IMR-90 (cell line): Measurements from ENCODE around the gene KIAA0513. TPM values are rescaled to one million over a fixed set of nuclear protein-coding genes. Genes with fewer than 3 reads are reported as not detected.
A peak's percentile ranks its signal among the peaks of the same experiment; 100 is the strongest.

Experiments
- ATAC-seq: fragments of 200-7000 bp; cut with Tn5 transposase; 2 replicates; pipeline ENCODE4 v1.9.1; 2020; ENCODE audit warnings: low read depth, mild to moderate bottlenecking, moderate library complexity
- BruUV-seq: library from RNA; stranded (reverse); fragments of 400-500 nt; replicated peaks from 2 replicates; lab custom pipeline; 2021; lab: Mats Ljungman, UMichigan
- CTCF ChIA-PET: fragments of 300-600 bp; formaldehyde crosslinking; extraction: SDS; loops from one replicate; lab custom pipeline; 2021; ENCODE audit warnings: antibody characterized with exemption; lab: Yijun Ruan, JAX
- POLR2A ChIA-PET: fragments of 300-600 bp; sonication (Branson Sonifier 250); formaldehyde crosslinking; loops from one replicate; lab custom pipeline; 2022; ENCODE audit warnings: antibody characterized with exemption; ENCODE audit not compliant: unreplicated experiment; lab: Charles Lee
- DNase-seq: peaks from one replicate; pipeline ENCODE4 v3.0.0; 2013
- H2AFZ ChIP-seq: replicated peaks from 2 replicates; pipeline ENCODE3; 2013; ENCODE audit warnings: low read length, mild to moderate bottlenecking; ENCODE audit not compliant: poor library complexity
- H2AK5ac ChIP-seq: 2 replicates; pipeline ENCODE4 v1.6.1; 2013; ENCODE audit warnings: low read depth, low read length, inconsistent platforms
- H2AK9ac ChIP-seq: replicated peaks from 2 replicates; pipeline ENCODE3; 2013; ENCODE audit warnings: mild to moderate bottlenecking, low read depth, low read length, moderate library complexity; ENCODE audit not compliant: poor library complexity
- H2BK120ac ChIP-seq: 2 replicates; pipeline ENCODE4 v1.6.1; 2013; ENCODE audit warnings: low read depth, low read length, inconsistent platforms
- H2BK15ac ChIP-seq: 3 replicates; pipeline ENCODE4 v1.6.1; 2013; ENCODE audit warnings: low read depth, low read length, inconsistent platforms
- H2BK20ac ChIP-seq: 2 replicates; pipeline ENCODE4 v1.6.1; 2013; ENCODE audit warnings: low read depth, mild to moderate bottlenecking, inconsistent platforms, low read length, moderate library complexity
- H2BK5ac ChIP-seq: 2 replicates; pipeline ENCODE4 v1.6.1; 2013; ENCODE audit warnings: mild to moderate bottlenecking, low read depth, low read length, inconsistent platforms; ENCODE audit not compliant: poor library complexity, severe bottlenecking
- H3K14ac ChIP-seq: replicated peaks from 2 replicates; pipeline ENCODE4 v1.6.1; 2013; ENCODE audit warnings: low read depth, low read length, inconsistent platforms
- H3K18ac ChIP-seq: 2 replicates; pipeline ENCODE4 v1.6.1; 2013; ENCODE audit warnings: low read depth, low read length, control low read depth
- H3K23ac ChIP-seq: 2 replicates; pipeline ENCODE4 v1.6.1; 2013; ENCODE audit warnings: low read depth, low read length, inconsistent platforms
- H3K27ac ChIP-seq: 2 replicates; pipeline ENCODE4 v1.5.1; 2013; ENCODE audit warnings: mild to moderate bottlenecking, control low read depth, low read length; ENCODE audit not compliant: insufficient read depth
- H3K27me3 ChIP-seq: 2 replicates; pipeline ENCODE4 v1.6.1; 2013; ENCODE audit warnings: low read length; ENCODE audit not compliant: control insufficient read depth, insufficient read depth
- H3K36me3 ChIP-seq: 2 replicates; pipeline ENCODE4 v1.6.1; 2013; ENCODE audit warnings: low read length, mixed read lengths; ENCODE audit not compliant: control insufficient read depth, insufficient read depth
- H3K4ac ChIP-seq: 2 replicates; pipeline ENCODE4 v1.6.1; 2013; ENCODE audit warnings: low read depth, low read length, inconsistent platforms
- H3K4me1 ChIP-seq: 2 replicates; pipeline ENCODE4 v1.6.1; 2013; ENCODE audit warnings: low read length, mixed read lengths; ENCODE audit not compliant: control insufficient read depth, insufficient read depth
- H3K4me2 ChIP-seq: 2 replicates; pipeline ENCODE4 v1.6.1; 2013; ENCODE audit warnings: low read depth, mild to moderate bottlenecking, control low read depth, low read length, moderate library complexity
- H3K4me3 ChIP-seq: 2 replicates; pipeline ENCODE4 v1.5.1; 2013; ENCODE audit warnings: low read depth, mild to moderate bottlenecking, control low read depth, low read length, moderate library complexity; ENCODE audit not compliant: insufficient read depth
- H3K56ac ChIP-seq: 2 replicates; pipeline ENCODE4 v1.6.1; 2013; ENCODE audit warnings: low read length, inconsistent platforms; ENCODE audit not compliant: insufficient read depth; ENCODE audit errors: extremely low read depth
- H3K79me1 ChIP-seq, 2 experiments: 2 replicates each; pipeline ENCODE4 v1.6.1; 2013; ENCODE audit warnings: low read length in 2 of 2, inconsistent platforms in 1 of 2, low read depth in 1 of 2
- H3K9ac ChIP-seq: 2 replicates; pipeline ENCODE4 v1.6.1; 2013; ENCODE audit warnings: low read depth, low read length, control low read depth
- H3K9me1 ChIP-seq: 2 replicates; pipeline ENCODE4 v1.6.1; 2013; ENCODE audit warnings: low read length, inconsistent platforms; ENCODE audit not compliant: insufficient read depth
- H3K9me3 ChIP-seq: 2 replicates; pipeline ENCODE4 v1.6.1; 2013; ENCODE audit warnings: low read length; ENCODE audit not compliant: control insufficient read depth, insufficient read depth
- H4K20me1 ChIP-seq: 2 replicates; pipeline ENCODE4 v1.6.1; 2013; ENCODE audit warnings: low read length, inconsistent platforms; ENCODE audit not compliant: insufficient read depth
- H4K5ac ChIP-seq: 2 replicates; pipeline ENCODE4 v1.6.1; 2013; ENCODE audit warnings: mild to moderate bottlenecking, low read depth, low read length, control low read depth
- H4K8ac ChIP-seq, 2 experiments: 2 replicates each; pipeline ENCODE4 v1.6.1; 2013; ENCODE audit warnings: low read depth in 2 of 2, low read length in 2 of 2, control low read depth in 1 of 2, inconsistent platforms in 1 of 2
- H4K91ac ChIP-seq: 2 replicates; pipeline ENCODE4 v1.6.1; 2013; ENCODE audit warnings: low read depth, low read length, inconsistent platforms; ENCODE audit not compliant: insufficient read depth
- BHLHE40 ChIP-seq: fragments of 150-350 bp; IDR thresholded peaks from 2 replicates; pipeline ENCODE4 v1.6.1; 2016; ENCODE audit warnings: mild to moderate bottlenecking, low read depth, low read length
- CEBPB ChIP-seq: IDR thresholded peaks from 2 replicates; pipeline ENCODE4 v1.6.1; 2012; ENCODE audit warnings: low read depth, low read length, improper control_type of control experiment
- FOS ChIP-seq: fragments of 150-350 bp; IDR thresholded peaks from 2 replicates; pipeline ENCODE4 v1.6.1; 2016; ENCODE audit warnings: low read depth, low read length
- MAFK ChIP-seq: IDR thresholded peaks from 2 replicates; pipeline ENCODE4 v1.6.1; 2012; ENCODE audit warnings: low read depth, low read length, improper control_type of control experiment
- MAZ ChIP-seq: IDR thresholded peaks from 2 replicates; pipeline ENCODE4 v1.6.1; 2012; ENCODE audit warnings: low read depth, mild to moderate bottlenecking, low read length, improper control_type of control experiment, moderate library complexity, borderline replicate concordance
- MXI1 ChIP-seq: IDR thresholded peaks from 2 replicates; pipeline ENCODE4 v1.6.1; 2012; ENCODE audit warnings: low read depth, mild to moderate bottlenecking, low read length, moderate library complexity, borderline replicate concordance
- NFE2L2 ChIP-seq: fragments of 150-350 bp; IDR thresholded peaks from 2 replicates; pipeline ENCODE4 v1.6.1; 2016; ENCODE audit warnings: low read depth, mild to moderate bottlenecking, low read length
- POLR2A ChIP-seq: IDR thresholded peaks from 2 replicates; pipeline ENCODE4 v1.6.1; 2012; ENCODE audit warnings: mild to moderate bottlenecking, low read depth, low read length
- RAD21 ChIP-seq: IDR thresholded peaks from 2 replicates; pipeline ENCODE4 v1.6.1; 2012; ENCODE audit warnings: low read length, improper control_type of control experiment
- RCOR1 ChIP-seq: IDR thresholded peaks from 2 replicates; pipeline ENCODE4 v1.6.1; 2012; ENCODE audit warnings: mild to moderate bottlenecking, low read length, improper control_type of control experiment; ENCODE audit not compliant: insufficient replicate concordance
- RFX5 ChIP-seq: IDR thresholded peaks from 2 replicates; pipeline ENCODE4 v1.8.0; 2012; ENCODE audit warnings: low read depth, mild to moderate bottlenecking, low read length, moderate library complexity
- SMC3 ChIP-seq: fragments of 150-350 bp; IDR thresholded peaks from 2 replicates; pipeline ENCODE4 v1.6.1; 2016; ENCODE audit warnings: low read depth, mild to moderate bottlenecking, antibody characterized with exemption, low read length, moderate library complexity
- WGBS, 2 experiments: methylation state at CpG; one replicate each; pipeline versions ENCODE4 v1.1.5 to v1.1.7; 2013; ENCODE audit warnings: missing lambda C conversion rate in 2 of 2; ENCODE audit not compliant: insufficient read length in 1 of 2; ENCODE audit errors: extremely low coverage in 2 of 2; 5-methylcytosine and 5-hydroxymethylcytosine counted together
- dilution Hi-C: fragments of 300-500 bp; cut with HindIII; formaldehyde crosslinking; loops from one replicate; pipeline ENCODE4 v1.14.3; 2018; ENCODE audit warnings: low sequenced_read_pairs; ENCODE audit not compliant: unreplicated experiment
- in situ Hi-C: fragments of 300-500 bp; cut with MboI; formaldehyde crosslinking; loops from 3 replicates; pipeline ENCODE4 v1.14.3; 2019; ENCODE audit warnings: low sequenced_read_pairs, inconsistent platforms, mixed read lengths
- intact Hi-C: fragments of 100-400 bp; cut with micrococcal nuclease; formaldehyde crosslinking; loops from 2 replicates; pipeline ENCODE4 v1.10.0; 2022
- polyA plus RNA-seq, 3 experiments: library from polyadenylated mRNA; depleted of rRNA; stranded (reverse); fragments of >200 nt; gene quantifications; 2 replicates each; pipeline ENCODE4 v1.2.3, GENCODE V29; 2012; ENCODE audit warnings: low replicate concordance in 1 of 3
- total RNA-seq: library from RNA; depleted of rRNA; stranded (reverse); fragments of >200 nt; gene quantifications from 2 replicates; pipeline ENCODE4 v1.2.3, GENCODE V29; 2012
- TF ChIP-seq, protein P1 (sequence below): fragments of 150-350 bp; IDR thresholded peaks from 2 replicates; pipeline ENCODE4 v1.6.1; 2016; ENCODE audit warnings: low read depth, mild to moderate bottlenecking, low read length, moderate library complexity, borderline replicate concordance
- TF ChIP-seq, protein P2 (sequence below): conservative IDR thresholded peaks from 2 replicates; pipeline ENCODE4 v1.5.1; 2012; ENCODE audit warnings: mild to moderate bottlenecking, low read depth, low read length, improper control_type of control experiment

Gene KIAA0513
- total and polyA plus RNA-seq, 2 of the 4 experiments (the other 2 are of a cell fraction), result 9.5 TPM

DNA sequence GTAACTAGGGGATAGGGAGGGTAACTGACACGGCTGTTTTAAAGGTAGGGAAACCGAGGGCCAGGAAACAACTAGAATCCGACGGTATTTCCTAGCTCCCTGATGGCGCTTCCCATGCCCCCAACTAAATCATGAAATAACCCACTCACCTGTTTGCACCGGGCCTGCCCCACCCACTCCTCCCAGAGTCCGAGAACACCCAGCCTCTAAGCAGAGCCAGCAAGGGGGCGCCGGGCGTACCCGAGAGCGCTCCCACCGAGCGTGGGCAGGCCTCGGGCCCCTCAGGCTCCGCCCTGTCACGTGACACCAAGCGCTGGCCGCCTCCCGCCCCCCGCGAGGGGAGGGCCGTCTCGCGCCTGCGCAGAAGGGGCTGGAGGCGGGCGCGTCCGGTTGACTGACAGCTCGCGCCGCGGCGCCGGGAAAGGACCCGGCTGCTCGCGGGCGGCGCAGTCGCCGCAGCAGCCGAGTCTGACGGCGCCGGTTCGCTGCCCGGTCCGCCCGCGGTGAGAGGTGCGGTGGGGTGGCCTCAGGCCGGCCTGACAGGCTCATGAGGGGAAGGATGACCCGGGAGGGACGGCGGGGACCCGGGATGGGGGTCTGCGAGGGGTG is at the start of gene KIAA0513 (continued):
- peak; percentile 73 for TF ChIP-seq BHLHE40

DNA sequence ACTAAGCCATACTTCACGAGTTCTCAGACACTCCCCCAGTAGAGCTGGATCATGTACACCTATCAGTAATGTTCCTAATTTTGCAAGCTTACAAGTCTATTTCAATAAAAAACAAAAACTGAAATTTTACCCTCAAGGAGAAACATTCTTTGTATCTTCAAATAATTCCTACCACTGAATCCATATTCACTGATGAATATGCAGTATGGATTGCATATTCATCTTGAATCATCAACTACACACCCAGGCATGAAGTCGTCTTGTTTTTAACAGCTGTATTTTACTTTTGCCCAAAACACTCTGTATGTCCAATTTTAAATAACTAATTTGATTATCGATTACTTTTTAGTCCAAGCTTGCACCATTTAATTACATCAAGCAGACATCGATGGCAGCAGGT is 48.1 kb upstream of the KIAA0513 start:
- H3K4me2 ChIP-seq, result no peak overlapping the region
- peak overlapping the region; percentile 77; the same call in 1 of the 2 replicates for H2AK5ac ChIP-seq
- no peak overlapping the region for H2BK120ac ChIP-seq
- H3K36me3 ChIP-seq, result peaks cover 56% of the 10 kb centered on the region
- peak overlapping the region; percentile 81 for H3K14ac ChIP-seq
- H3K27ac ChIP-seq, result no peak overlapping the region
- H3K4ac ChIP-seq, result peak overlapping the region; percentile 59; the same call in 1 of the 2 replicates
- no peak overlapping the region for H2AK9ac ChIP-seq
- no peaks in the 10 kb centered on the region for H3K27me3 ChIP-seq
- H2BK5ac ChIP-seq, result peak overlapping the region; percentile 78
- DNase-seq (peak; percentile 64), ATAC-seq (no peak)
- no peak overlapping the region for H2BK15ac ChIP-seq
- H2AFZ ChIP-seq, result no peak overlapping the region
- H3K18ac ChIP-seq, result peak overlapping the region; percentile 82; the same call in 1 of the 2 replicates
- POLR2A ChIA-PET, result no interaction called here
- H4K91ac ChIP-seq, result no peak overlapping the region
- in situ Hi-C loops, result no loop called here
- no peak overlapping the region for H3K56ac ChIP-seq
- H3K9me3 ChIP-seq, result no peaks in the 10 kb centered on the region
- no peak overlapping the region for H3K23ac ChIP-seq
- intact Hi-C loops, result no loop called here
- H4K5ac ChIP-seq, result no peak overlapping the region; the same call in 1 of the 2 replicates
- H3K9me1 ChIP-seq, result peaks cover 37% of the 10 kb centered on the region
- CTCF ChIA-PET, result interaction anchor here (0.7 to 1.1 kb wide), 2 partner anchors 26 to 273 kb away, joined by 3 to 5 read pairs; no protein-coding TSS in a partner anchor
- BruUV-seq, result no TSS peak
- H3K4me1 ChIP-seq, result peaks cover 22% of the 10 kb centered on the region
- no CpG with 5 or more reads among the region's 4 CpGs for WGBS, 2 experiments
- 0 out of 2 replicates have a peak, but pooled peaks cover 3% of the 10 kb centered on the region for H4K20me1 ChIP-seq
- peaks cover 46 to 82% of the 10 kb centered on the region in 2 experiments for H3K79me1 ChIP-seq
- H2BK20ac ChIP-seq, result no peak overlapping the region
- no peak overlapping the region for H3K4me3 ChIP-seq
- dilution Hi-C loops, result no loop called here
- H4K8ac ChIP-seq, result peak overlapping the region in 1 of 2 experiments; percentile 62; a peak in 2 of 4 replicates
- no peak overlapping the region for H3K9ac ChIP-seq
- TF ChIP-seq RFX5, result no peak
- no peak for TF ChIP-seq MAFK
- no peak for TF ChIP-seq CEBPB
- TF ChIP-seq RCOR1, result no peak
- TF ChIP-seq FOS, result no peak
- TF ChIP-seq, protein P1, sequence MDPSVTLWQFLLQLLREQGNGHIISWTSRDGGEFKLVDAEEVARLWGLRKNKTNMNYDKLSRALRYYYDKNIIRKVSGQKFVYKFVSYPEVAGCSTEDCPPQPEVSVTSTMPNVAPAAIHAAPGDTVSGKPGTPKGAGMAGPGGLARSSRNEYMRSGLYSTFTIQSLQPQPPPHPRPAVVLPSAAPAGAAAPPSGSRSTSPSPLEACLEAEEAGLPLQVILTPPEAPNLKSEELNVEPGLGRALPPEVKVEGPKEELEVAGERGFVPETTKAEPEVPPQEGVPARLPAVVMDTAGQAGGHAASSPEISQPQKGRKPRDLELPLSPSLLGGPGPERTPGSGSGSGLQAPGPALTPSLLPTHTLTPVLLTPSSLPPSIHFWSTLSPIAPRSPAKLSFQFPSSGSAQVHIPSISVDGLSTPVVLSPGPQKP, result no peak
- TF ChIP-seq, protein P2, sequence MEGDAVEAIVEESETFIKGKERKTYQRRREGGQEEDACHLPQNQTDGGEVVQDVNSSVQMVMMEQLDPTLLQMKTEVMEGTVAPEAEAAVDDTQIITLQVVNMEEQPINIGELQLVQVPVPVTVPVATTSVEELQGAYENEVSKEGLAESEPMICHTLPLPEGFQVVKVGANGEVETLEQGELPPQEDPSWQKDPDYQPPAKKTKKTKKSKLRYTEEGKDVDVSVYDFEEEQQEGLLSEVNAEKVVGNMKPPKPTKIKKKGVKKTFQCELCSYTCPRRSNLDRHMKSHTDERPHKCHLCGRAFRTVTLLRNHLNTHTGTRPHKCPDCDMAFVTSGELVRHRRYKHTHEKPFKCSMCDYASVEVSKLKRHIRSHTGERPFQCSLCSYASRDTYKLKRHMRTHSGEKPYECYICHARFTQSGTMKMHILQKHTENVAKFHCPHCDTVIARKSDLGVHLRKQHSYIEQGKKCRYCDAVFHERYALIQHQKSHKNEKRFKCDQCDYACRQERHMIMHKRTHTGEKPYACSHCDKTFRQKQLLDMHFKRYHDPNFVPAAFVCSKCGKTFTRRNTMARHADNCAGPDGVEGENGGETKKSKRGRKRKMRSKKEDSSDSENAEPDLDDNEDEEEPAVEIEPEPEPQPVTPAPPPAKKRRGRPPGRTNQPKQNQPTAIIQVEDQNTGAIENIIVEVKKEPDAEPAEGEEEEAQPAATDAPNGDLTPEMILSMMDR, result no peak
- no peak for TF ChIP-seq RAD21
- TF ChIP-seq SMC3, result no peak
- TF ChIP-seq NFE2L2, result no peak
- TF ChIP-seq MXI1, result no peak
- TF ChIP-seq POLR2A, result no peak
- no peak for TF ChIP-seq BHLHE40
- no peak for TF ChIP-seq MAZ
